DOHH2 (cell line): ENCODE data around the gene AJUBA.
"Not testable (repeated sequence)": the region's sequence is repeated elsewhere in the genome, so short reads cannot be mapped to it uniquely, and the experiment has no call there.

Experiments used
- CTCF ChIP-seq: fragments of 200-600 bp; sonication (generic); IDR thresholded peaks from one replicate; pipeline ENCODE4 v1.5.1; 2014; ENCODE audit warnings: antibody characterized with exemption, mild to moderate bottlenecking, low read depth, low read length; ENCODE audit not compliant: poor library complexity, severe bottlenecking
- EZH2phosphoT487 ChIP-seq: fragments of 200-600 bp; sonication (generic); IDR thresholded peaks from 2 replicates; pipeline ENCODE4 v1.6.1; 2017; ENCODE audit warnings: borderline replicate concordance, mild to moderate bottlenecking, antibody characterized with exemption, low read length, moderate library complexity, mixed read lengths

DNA sequence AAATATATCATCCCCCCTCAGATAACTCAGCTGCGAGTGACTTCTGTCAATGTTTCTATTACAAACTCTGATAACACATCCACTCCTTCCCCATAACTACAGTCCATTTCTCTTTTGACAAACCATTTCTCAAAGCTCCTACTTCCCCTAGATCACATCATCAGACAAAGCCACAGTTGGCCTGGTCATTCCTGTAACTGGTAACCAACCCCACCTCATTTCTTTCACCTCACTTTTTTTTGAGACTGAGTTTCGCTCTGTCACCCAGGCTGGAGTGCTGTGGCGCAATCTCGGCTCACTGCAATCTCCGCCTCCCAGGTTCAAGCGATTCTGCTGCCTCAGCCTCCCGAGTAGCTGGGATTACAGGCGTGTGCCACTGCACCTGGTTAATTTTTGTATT, 30.6 kb downstream of the AJUBA start:
- TF ChIP-seq CTCF, EZH2phosphoT487: not testable (repeated sequence)
